HG03108 (cell line): ENCODE data around the gene EDIL3.

Source experiments
- ATAC-seq: cut with Tn5 transposase; IDR thresholded peaks from one replicate; pipeline ENCODE4 v1.9.1; 2021; ENCODE audit warnings: moderate library complexity; ENCODE audit not compliant: unreplicated experiment

EDIL3 gene

GRCh38 chr5:84384604-84385575, at the start of gene EDIL3:
EDIL3 (minus strand) TSS chr5:84384880; CDS start chr5:84384374, 506 bp downstream.
- ATAC-seq: no peak

DNA sequence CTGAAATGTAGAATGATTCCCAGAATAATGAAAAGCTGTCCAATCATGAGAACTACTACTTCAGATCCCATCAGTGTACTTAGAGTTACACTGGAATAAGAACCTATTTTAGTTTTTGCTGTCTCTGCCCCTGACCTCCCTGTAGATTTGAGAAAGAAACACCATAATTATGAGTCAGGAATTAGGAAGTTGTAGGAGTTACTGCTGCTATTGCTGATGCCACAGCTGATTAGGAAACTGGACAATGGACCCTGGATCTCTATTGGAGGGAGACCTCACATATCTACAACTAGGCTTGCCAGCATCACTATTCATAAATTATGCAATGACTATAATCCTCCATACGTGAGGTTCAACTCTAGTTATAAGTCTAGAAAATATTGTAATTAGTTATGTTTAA, 48.8 kb upstream of the EDIL3 start:
- ATAC-seq: no peak

- no peak for ATAC-seq
Observed at GRCh38 chr5:84430863-84431663, 46.4 kb upstream of the EDIL3 start.

DNA sequence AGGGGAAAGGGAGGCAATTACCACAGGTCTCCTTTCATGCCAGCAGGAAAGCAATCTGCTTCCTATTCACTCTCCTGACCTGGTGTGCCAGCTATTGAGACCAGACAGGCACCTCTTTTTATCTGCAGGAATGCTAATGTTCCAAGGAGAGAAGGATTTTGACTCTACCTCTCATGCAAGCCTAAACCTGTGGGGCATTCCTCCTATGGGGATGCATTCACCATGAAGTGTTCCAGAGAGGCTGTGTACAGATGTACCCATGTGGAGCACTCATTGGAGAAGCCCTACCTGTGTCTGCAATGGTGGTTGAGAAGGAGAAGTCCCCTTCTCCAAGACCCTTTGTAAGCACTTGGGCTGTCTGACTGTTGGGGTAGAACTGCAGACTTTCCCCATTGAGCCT, 45.4 kb upstream of the EDIL3 start:
- ATAC-seq: no peak

DNA sequence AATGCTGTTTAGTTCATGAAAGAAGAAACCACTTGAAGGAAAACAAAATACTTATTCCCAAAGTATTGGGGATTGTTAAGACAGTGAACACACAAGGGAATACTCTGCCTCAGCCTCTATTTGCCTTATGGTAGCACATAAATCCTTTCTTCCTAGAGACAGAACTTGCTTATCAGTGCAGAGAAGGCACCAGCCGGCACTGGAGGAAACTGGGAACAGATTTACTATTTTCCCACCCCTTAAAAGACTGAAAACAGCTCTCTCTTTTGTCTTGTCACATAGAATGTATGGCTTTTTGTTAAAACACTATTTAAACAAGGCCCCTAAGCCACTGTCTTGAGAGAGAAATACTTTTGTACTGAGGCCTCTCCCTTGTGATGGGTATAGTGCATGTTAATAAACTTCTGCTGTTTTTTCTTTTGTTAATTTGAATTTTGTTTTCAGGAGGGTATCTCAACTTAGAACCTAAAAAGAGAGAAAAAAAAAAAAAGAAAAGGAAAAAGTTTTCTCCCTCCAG, 40.7 kb upstream of the EDIL3 start:
- ATAC-seq: no peak

- no peak for ATAC-seq
Observed at GRCh38 chr5:84419742-84420141, 35.1 kb upstream of the EDIL3 start.

DNA sequence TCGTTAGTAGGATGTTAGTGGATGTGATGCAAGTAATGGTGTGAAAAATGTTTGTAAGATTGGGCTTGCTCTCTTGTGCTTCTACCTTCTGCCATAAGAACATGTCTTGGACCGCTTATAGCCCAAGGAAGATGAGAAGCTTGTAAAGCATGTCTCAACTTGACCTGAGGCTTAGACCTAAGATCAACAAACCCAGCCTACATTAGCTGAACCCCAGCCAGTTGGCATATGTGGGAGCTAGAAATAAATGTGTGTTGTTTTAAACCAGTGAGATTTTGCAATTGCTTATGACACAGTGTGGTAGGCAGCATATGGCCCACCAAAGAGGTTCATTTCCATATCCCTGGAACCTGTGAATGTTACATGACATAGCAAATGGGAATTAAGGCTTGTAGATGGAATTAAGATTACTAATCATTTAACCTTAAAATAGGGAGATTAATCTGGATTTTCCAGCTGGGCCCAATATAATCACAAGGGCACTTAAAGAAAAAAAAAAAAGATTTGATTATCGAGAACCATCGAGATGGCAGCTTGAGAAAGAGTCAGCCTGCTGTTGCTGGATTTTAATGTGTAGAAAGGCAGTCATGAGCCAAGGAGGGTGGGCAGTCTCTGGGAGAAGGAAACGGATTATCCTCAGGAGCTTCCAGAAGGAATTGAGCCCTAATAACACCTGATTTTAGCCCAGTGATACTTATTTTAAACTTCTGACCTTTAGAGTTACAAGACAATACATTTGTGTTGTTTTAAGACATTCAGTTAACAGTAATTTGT, 27.3 kb upstream of the EDIL3 start:
- ATAC-seq: no peak

DNA sequence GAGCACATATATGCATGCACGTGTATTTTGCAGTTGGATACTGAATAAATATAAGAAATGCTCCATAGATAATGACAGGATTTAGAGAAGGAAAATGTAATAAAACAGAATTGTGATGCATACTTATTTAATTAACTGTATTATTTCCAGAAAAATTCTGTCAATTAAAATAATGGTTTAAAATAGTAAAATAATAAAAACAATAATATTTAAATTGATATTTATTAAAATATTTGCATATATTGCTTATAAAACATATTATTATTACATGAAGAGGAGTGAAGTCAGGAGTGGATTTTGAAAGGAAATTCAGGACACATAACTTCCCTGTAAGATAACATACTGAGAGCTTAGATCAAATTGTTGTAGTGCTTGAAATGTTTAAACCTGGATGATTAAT, 21.4 kb upstream of the EDIL3 start:
- ATAC-seq: no peak

- no peak for ATAC-seq
Observed at GRCh38 chr5:84403773-84404172, 19.1 kb upstream of the EDIL3 start.

- no peak for ATAC-seq
Observed at GRCh38 chr5:84397385-84397784, 12.7 kb upstream of the EDIL3 start.

DNA sequence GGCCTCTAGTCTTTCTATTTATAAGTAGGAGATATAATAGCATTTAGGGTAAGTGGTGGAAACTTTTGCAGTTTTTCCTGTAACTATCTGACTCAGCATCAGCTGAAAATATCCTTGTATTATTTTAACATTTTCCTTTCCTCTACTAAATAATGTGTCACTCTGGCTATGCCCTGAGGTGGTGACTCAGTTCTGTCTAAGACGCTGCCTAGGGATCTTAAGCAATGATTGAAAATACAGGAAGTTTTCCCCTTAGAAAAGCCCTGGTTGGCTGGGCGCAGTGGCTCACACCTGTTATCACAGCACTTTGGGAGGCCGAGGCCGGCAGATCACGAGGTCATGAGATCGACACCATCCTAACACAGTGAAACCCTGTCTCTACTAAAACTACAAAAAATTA, 9.3 kb upstream of the EDIL3 start:
- ATAC-seq: no peak

- no peak for ATAC-seq
Observed at GRCh38 chr5:84392836-84393235, 8.2 kb upstream of the EDIL3 start.

GRCh38 chr5:84385705-84386104, 1.0 kb upstream of the EDIL3 start:
- no peak for ATAC-seq

GRCh38 chr5:84383816-84384603, 670 bp downstream of the EDIL3 start:
- no peak for ATAC-seq

- no peak for ATAC-seq
Observed at GRCh38 chr5:84383296-84383815, 1.3 kb downstream of the EDIL3 start.

GRCh38 chr5:84382363-84383295, 2.1 kb downstream of the EDIL3 start:
- ATAC-seq: no peak

GRCh38 chr5:84381502-84382362, 2.9 kb downstream of the EDIL3 start:
- no peak for ATAC-seq

GRCh38 chr5:84379749-84380148, 4.9 kb downstream of the EDIL3 start:
- ATAC-seq: no peak
